NCI-H82 treated with DMSO at 0.1 percent for 48 hours (cell line): ENCODE results near the gene PTX4.
"Not testable (repeated sequence)": the region's sequence is repeated elsewhere in the genome, so short reads cannot be mapped to it uniquely, and the experiment has no call there.

Experiments used
- DNase-seq: peaks from one replicate; lab custom pipeline; 2025; ENCODE audit not compliant: unreplicated experiment; lab: John Stamatoyannopoulos, UW

PTX4 gene

DNA sequence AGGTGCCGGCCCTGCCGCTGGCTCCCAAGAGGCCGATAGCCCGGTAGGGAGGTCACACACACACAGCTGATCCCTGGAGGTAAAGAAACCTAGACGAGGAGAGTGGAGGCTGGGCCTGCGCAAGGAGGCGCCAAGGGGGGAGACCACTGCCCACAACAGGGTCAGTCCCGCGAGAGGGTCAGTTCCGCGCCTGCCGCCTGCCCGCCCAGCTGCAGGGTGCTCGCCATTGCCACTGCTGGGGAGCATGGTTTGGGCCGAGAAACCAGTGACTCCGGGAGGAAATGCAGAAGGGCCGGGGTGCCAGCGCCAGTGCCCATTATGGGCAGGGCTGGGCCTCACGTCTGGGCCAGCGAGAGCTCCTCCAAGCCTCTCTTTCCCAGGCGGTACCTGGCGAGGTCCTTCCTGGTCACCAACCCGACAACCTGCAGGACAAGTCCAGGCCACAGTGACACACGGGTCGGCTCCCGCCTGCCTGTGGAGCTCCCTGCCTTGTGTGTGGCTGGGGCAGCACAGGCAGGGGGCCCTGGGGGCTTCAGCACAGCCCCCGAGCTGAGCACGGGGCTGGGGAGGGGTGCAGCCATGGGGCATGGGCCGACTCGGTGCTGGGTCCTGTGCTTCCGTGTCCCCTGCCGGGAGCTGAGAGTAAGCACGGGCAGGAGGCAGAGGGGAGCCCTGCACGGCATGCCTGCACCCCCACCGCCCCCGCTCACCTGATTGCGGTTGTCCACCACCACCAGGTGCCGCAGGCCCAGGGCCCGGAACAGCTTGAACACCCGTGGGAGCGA lies 42.3 kb downstream of the PTX4 start:
- no peak for DNase-seq

GRCh38 chr16:1445518-1446203 lies 43.1 kb downstream of the PTX4 start:
- DNase-seq, result no peak

- DNase-seq, result no peak
Observed at GRCh38 chr16:1444730-1445517, 43.8 kb downstream of the PTX4 start.

DNA sequence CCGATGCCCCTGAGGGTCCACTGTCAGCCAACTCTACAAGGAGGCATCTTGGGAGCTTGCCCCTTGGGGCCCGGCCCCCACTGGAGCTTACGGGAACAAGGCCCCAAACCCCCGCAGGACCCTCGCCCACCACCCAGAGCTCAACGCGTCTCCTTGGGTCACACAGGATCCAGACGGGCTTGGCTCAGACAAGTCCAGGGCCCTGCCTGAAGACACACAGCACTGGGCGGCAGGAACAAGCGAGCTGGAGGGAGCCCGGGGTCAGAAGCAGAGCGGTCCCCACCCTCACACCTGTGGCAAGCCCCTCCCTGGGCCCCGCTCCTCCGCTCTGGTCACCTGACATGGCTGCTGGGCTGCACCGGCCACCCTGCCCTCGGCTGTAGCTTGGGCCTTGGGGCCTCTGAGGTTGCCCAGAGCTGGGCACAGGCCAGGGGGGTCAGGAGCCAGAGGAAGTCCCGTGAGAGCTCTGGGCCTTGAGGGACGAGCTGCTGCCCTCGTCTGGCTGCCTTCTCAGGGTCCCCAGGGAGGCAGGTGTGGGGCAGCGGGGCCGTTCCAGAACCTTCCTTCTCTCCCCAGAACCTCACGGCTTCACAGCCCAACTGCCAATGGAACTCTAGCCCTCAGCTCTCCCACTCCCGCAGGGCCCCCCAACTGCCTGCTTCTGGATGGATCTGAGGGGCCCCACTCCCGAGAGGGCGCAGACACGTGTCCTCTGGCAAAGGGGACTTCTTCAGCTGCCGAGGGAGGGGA lies 44.6 kb downstream of the PTX4 start, which contains the start of gene CCDC154:
CCDC154 (minus strand) TSS at position 577 of the 750 bp plus-strand sequence; CDS start at position 343, 234 bp downstream.
- no peak for DNase-seq

- DNase-seq, result no peak
Observed at GRCh38 chr16:1443403-1443973, 45.3 kb downstream of the PTX4 start.

DNA sequence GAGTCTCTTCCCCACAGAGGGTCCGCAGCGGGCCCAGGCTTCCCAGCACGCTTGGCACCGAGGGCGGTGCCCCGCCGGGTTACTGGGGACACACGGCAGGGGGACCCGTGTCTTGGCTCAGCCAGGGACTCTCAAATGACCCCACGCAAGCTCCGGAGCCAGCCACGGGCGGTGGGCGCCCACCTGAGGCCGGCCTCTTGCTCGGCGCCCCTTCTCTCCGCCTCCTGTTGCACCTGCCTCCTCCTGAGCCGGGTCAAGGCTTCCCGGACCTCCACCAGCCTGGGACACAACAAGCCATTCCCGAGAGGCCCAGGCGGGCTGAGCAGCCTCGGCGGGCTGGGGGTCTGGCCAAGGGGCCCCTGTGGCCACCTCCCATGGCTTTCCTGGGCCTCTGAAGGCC lies 46.0 kb downstream of the PTX4 start:
- DNase-seq, result no peak

DNA sequence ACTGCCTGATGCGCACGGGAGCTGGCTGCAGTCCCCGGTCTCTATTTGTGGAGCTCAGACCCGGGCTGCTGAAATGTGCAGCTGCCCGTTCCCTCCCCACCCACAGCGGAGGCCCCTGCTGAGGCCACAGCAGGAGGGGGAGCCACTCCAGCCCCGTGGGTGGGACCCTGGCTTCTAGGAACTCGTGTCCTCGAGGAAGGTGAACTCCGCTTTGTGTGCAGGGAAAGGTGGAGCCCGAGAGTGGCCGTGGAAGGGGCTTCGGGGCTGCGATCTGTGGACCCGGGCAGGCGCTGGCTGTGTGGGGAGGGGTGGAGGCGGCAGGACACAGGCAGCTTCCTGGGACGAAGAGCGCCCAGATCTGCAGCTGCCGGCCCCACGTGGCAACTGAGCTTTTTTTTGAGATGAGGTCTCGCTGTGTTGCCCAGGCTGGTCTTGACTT lies 47.3 kb downstream of the PTX4 start:
- no peak for DNase-seq

GRCh38 chr16:1439699-1440074 lies 49.1 kb downstream of the PTX4 start:
- DNase-seq, result not testable (repeated sequence)

DNA sequence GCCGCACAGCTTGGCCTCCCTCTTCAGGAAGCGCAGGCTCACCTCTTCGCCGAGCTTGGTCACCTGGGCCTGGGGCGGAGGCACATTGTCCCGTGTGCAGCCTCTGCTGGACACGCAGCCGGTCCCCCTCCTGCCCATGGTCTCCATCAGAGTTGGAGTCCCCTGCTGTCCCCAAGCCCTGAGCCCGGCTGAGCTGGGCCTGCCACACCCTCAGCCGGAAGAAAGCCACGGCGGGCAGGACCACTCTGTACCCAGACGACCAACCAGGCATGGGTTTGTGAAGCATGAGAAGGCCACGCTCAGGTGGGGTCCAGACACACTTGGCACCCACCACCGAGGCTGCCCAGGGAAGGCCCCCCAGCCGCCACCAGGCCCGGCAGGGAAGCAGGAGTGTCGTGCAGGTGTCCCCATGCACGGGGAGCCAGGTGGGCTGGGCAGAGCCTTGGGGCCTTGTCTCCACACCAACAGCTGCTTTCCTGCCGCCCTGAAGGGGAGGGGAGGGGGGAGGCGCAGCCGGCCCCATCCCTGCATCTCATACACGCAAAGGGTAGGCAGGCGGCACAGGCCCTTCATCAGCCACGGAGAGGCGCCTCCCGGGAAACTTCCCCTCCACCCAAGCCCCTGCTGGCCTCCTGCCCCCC lies 49.6 kb downstream of the PTX4 start:
- DNase-seq, result no peak

GRCh38 chr16:1438229-1439057 lies 50.3 kb downstream of the PTX4 start:
- no peak for DNase-seq

GRCh38 chr16:1437606-1438005 lies 51.1 kb downstream of the PTX4 start:
- no peak for DNase-seq

DNA sequence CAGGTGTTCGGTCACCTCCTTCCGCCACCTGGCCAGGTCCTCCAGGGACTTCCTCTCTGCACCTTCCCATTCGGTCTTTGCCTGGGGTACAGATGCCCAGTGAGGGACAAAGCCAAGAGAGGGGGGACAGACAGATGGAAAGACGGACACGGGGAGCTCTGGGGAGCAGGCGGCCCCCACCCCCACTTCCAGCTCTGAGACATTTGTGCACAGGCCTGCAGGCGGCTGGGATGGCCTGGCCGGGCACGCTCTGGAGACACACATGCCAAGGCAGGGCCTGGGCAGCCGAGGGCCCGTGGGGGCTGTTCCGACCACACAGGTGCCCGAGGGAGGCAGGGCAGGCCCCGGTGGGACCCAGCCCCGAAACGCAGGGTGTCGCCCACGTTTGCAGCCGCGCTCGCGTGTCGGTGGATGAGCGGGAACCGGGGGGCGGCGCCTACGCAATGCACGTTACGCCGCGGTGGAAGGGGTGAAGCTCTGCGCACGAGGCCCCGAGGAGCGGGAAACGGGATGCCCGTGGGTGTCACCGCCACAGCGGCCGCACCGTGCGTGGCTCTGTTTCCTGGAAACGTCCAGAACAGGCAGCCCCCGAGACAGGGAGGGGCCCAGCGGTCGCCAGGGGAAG lies 51.9 kb downstream of the PTX4 start:
- DNase-seq, result no peak

GRCh38 chr16:1435921-1436697 lies 52.6 kb downstream of the PTX4 start:
- no peak for DNase-seq
